Small intestine (tissue), 16 donors: ENCODE results near the gene CUL1. TPM values are rescaled to one million over a fixed set of nuclear protein-coding genes. Genes with fewer than 3 reads are reported as not detected.

Experiments
- DNase-seq, 2 donors: peaks; one replicate each; pipeline versions ENCODE4 v3.0.0 to v3.0.0-alpha.2; 2013
- FAIRE-seq: peaks from 2 replicates; lab custom pipeline; 2012; peaks lifted over from hg19 to GRCh38; lab: Jason Lieb, UNC
- H3K27ac ChIP-seq, 3 donors: one replicate each; pipeline ENCODE4 v1.5.1; 2013; ENCODE audit warnings: low read length in 2 of 3, mild to moderate bottlenecking in 2 of 3, control low read depth in 1 of 3, inconsistent platforms in 1 of 3, low read depth in 1 of 3, moderate library complexity in 1 of 3
- H3K27me3 ChIP-seq, 3 donors: one replicate each; pipeline ENCODE4 v1.6.1; 2013; ENCODE audit warnings: low read length in 3 of 3, inconsistent platforms in 1 of 3; ENCODE audit not compliant: control insufficient read depth in 3 of 3, insufficient read depth in 3 of 3
- H3K36me3 ChIP-seq, 3 donors: one replicate each; pipeline ENCODE4 v1.6.1; 2013; ENCODE audit warnings: low read length in 3 of 3, inconsistent platforms in 1 of 3, low read depth in 1 of 3, mild to moderate bottlenecking in 1 of 3, moderate library complexity in 1 of 3; ENCODE audit not compliant: control insufficient read depth in 3 of 3, insufficient read depth in 2 of 3
- H3K4me1 ChIP-seq, 3 donors: one replicate each; pipeline ENCODE4 v1.6.1; 2013; ENCODE audit warnings: low read length in 2 of 3, inconsistent platforms in 1 of 3, low read depth in 1 of 3, mild to moderate bottlenecking in 1 of 3, moderate library complexity in 1 of 3; ENCODE audit not compliant: control insufficient read depth in 3 of 3, insufficient read depth in 2 of 3
- H3K4me3 ChIP-seq, 3 donors: one replicate each; pipeline ENCODE4 v1.5.1; 2013; ENCODE audit warnings: low read length in 3 of 3, control low read depth in 1 of 3, inconsistent platforms in 1 of 3, low read depth in 1 of 3, mild to moderate bottlenecking in 1 of 3, moderate library complexity in 1 of 3
- H3K9me3 ChIP-seq, 2 donors: one replicate each; pipeline ENCODE4 v1.6.1; 2013; ENCODE audit warnings: low read depth in 1 of 2, low read length in 1 of 2; ENCODE audit not compliant: control insufficient read depth in 2 of 2, insufficient read depth in 1 of 2
- WGBS, 3 donors: extraction: QIAGEN DNeasy Blood & Tissue Kit; methylation state at CpG; one replicate each; pipeline ENCODE4 v1.1.7; 2013; 5-methylcytosine and 5-hydroxymethylcytosine counted together
- long read RNA-seq, 10 donors: transcript quantifications; one replicate each; lab custom pipeline, GENCODE V29; 2026
- polyA plus RNA-seq, 4 donors: library from polyadenylated mRNA; stranded (reverse) in 3 of 4; unstranded in 1 of 4; fragments of 200-250 nt in 3 of 4; fragments of 120-200 nt in 1 of 4; gene quantifications; one replicate each; pipeline versions ENCODE4 v1.2.1 to v1.2.3, GENCODE V29; 2013
- donor health status: healthy with polysubstance abuse.
- donor health status: control.
- donor health status: control.
- donor health status: Bipolar disorder and iron deficiency.
- donor health status: healthy.

The CUL1 gene
- polyA plus RNA-seq: 10 to 100 TPM; 24.2 to 40.5 (median 30.4) TPM
- long read RNA-seq, donor 1, transcript CUL1-201 (22 exons, 3,064 nt): major isoform, 16 of 21 reads
- long read RNA-seq, donor 1, partial matches to known transcripts: 5 of 21 reads
- long read RNA-seq, donor 1, other reads (novel, unspliced or antisense): 0 of 21 reads
- long read RNA-seq, donor 2, partial matches to known transcripts: 5 of 8 reads
- long read RNA-seq, donor 2, other reads (novel, unspliced or antisense): 0 of 8 reads
- long read RNA-seq, donor 3, partial matches to known transcripts: 13 of 13 reads
- long read RNA-seq, donor 3, other reads (novel, unspliced or antisense): 0 of 13 reads
- long read RNA-seq, donor 4: 0 reads
- long read RNA-seq, donor 5: 0 reads
- long read RNA-seq, donor 6, transcript CUL1-201 (22 exons, 3,064 nt): major isoform, 10 of 10 reads
- long read RNA-seq, donor 6, partial matches to known transcripts: 0 of 10 reads
- long read RNA-seq, donor 6, other reads (novel, unspliced or antisense): 0 of 10 reads
- long read RNA-seq, donor 7, transcript CUL1-201 (22 exons, 3,064 nt): major isoform, 12 of 17 reads
- long read RNA-seq, donor 7, partial matches to known transcripts: 5 of 17 reads
- long read RNA-seq, donor 7, other reads (novel, unspliced or antisense): 0 of 17 reads
- long read RNA-seq, donor 8: 0 reads
- long read RNA-seq, donor 9, partial matches to known transcripts: 0 of 2 reads
- long read RNA-seq, donor 9, other reads (novel, unspliced or antisense): 0 of 2 reads
- long read RNA-seq, donor 10, transcript CUL1-201 (22 exons, 3,064 nt): major isoform, 8 of 8 reads
- long read RNA-seq, donor 10, partial matches to known transcripts: 0 of 8 reads
- long read RNA-seq, donor 10, other reads (novel, unspliced or antisense): 0 of 8 reads

- FAIRE-seq (no peak), DNase-seq (peak; percentile 82 to 93)
- Histone ChIP-seq H3K4me1 (peaks cover 7 to 21% (median 14%) of the 10 kb centered on the region in 3 donors), H3K36me3 (no peaks in the 10 kb centered on the region), H3K27ac (peak within 1 kb of the TSS; percentile 90 to 96 (median 94)), H3K27me3 (no peaks in the 10 kb centered on the region), H3K4me3 (peak within 1 kb of the TSS; percentile 53 to 100 (median 96)), H3K9me3 (no peaks in the 10 kb centered on the region)
- 0% methylated on average over 20 to 84 of the region's 84 CpGs for WGBS, 3 donors
These were observed at the start of gene CUL1 for GRCh38 chr7:148698397-148699023. TSS of gene CUL1 (plus strand) at chr7:148698903. CDS start at chr7:148730123, 31,220 bp downstream.

GRCh38 chr7:148650232-148650858 lies 48.4 kb upstream of the CUL1 start:
- FAIRE-seq (no peak), DNase-seq (no peak)
- no peaks in the 10 kb centered on the region for H3K9me3 ChIP-seq
- no peak overlapping the region for H3K4me3 ChIP-seq
- H3K36me3 ChIP-seq: no peaks in the 10 kb centered on the region
- no peaks in the 10 kb centered on the region for H3K27me3 ChIP-seq
- H3K4me1 ChIP-seq: no peaks in the 10 kb centered on the region
- H3K27ac ChIP-seq: no peak overlapping the region
- WGBS, 3 donors: 75 to 81% (median 78%) methylated on average over 4 of the region's 4 CpGs

DNA sequence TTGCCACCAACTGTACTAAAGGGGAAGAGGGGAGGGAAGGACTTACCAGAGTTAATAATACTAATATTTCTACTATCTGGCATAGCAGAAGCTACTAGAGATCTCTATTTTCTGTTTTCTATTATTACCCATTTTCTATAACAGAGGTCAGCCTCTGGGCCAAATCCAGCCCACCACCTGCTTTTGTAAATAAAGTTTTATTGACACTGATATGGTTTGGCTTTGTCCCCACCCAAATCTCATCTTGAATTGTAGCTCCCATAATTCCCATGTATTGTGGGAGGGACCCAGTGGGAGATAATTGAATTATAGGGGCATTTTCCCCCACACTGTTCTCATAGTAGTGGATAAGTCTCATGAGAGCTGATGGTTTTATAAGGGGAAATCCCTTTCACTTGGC lies 45.9 kb upstream of the CUL1 start:
- H3K27me3 ChIP-seq: no peaks in the 10 kb centered on the region
- H3K27ac ChIP-seq: no peak overlapping the region
- DNase-seq: no peak
- no peaks in the 10 kb centered on the region for H3K36me3 ChIP-seq
- no peaks in the 10 kb centered on the region for H3K9me3 ChIP-seq
- H3K4me3 ChIP-seq: no peak overlapping the region
- FAIRE-seq: no peak
- H3K4me1 ChIP-seq: no peaks in the 10 kb centered on the region

GRCh38 chr7:148657929-148658328 lies 40.8 kb upstream of the CUL1 start:
- H3K36me3 ChIP-seq: no peaks in the 10 kb centered on the region
- 82 to 89% (median 85%) methylated on average over 4 of the region's 4 CpGs for WGBS, 3 donors
- FAIRE-seq: no peak

GRCh38 chr7:148661471-148661870 lies 37.2 kb upstream of the CUL1 start:
- Histone ChIP-seq H3K9me3 (no peaks in the 10 kb centered on the region), H3K27me3 (no peaks in the 10 kb centered on the region), H3K36me3 (no peaks in the 10 kb centered on the region), H3K4me1 (no peaks in the 10 kb centered on the region), H3K4me3 (no peak overlapping the region), H3K27ac (no peak overlapping the region)
- FAIRE-seq: no peak
- DNase-seq: no peak
- 83 to 87% (median 87%) methylated on average over 2 of the region's 2 CpGs for WGBS, 3 donors

More at GRCh38 chr7:148657929-148658328, 40.8 kb upstream of the CUL1 start:
- H3K4me1 ChIP-seq: no peaks in the 10 kb centered on the region
- H3K9me3 ChIP-seq: no peaks in the 10 kb centered on the region
- no peak for DNase-seq
- H3K27me3 ChIP-seq: no peaks in the 10 kb centered on the region
- no peak overlapping the region for H3K4me3 ChIP-seq
- H3K27ac ChIP-seq: no peak overlapping the region

GRCh38 chr7:148662646-148663045 lies 36.1 kb upstream of the CUL1 start:
- Histone ChIP-seq H3K36me3 (no peaks in the 10 kb centered on the region), H3K4me3 (no peak overlapping the region), H3K27ac (no peak overlapping the region), H3K27me3 (no peaks in the 10 kb centered on the region), H3K9me3 (no peaks in the 10 kb centered on the region), H3K4me1 (no peaks in the 10 kb centered on the region)
- DNase-seq (no peak), FAIRE-seq (no peak)
- 63 to 75% (median 63%) methylated on average over 3 of the region's 3 CpGs for WGBS, 3 donors

- Histone ChIP-seq H3K4me3 (no peak overlapping the region), H3K27me3 (no peaks in the 10 kb centered on the region), H3K4me1 (no peaks in the 10 kb centered on the region), H3K27ac (no peak overlapping the region), H3K36me3 (no peaks in the 10 kb centered on the region), H3K9me3 (no peaks in the 10 kb centered on the region)
- DNase-seq: no peak
- FAIRE-seq: no peak
- 46 to 57% (median 48%) methylated on average over 6 of the region's 6 CpGs for WGBS, 3 donors
These were observed 34.4 kb upstream of the CUL1 start for GRCh38 chr7:148664324-148664723.

DNA sequence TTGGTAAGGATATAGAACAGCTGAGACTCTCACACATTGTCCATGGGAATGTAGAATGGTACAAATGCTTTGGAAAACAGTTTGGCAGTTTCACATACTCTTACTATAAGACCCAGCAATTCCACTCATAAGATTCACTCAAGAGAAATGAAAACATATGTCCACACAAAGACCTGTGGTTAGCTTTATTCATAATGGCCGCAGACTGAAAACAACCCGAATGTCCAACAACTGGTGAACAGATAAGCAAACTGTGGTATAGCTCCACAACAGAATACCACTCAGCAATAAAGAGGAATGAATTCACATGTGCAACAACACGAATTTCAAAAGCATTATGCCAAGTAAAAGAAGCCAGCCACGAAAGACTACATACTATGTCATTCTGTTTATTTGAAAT lies 33.5 kb upstream of the CUL1 start:
- Histone ChIP-seq H3K9me3 (no peaks in the 10 kb centered on the region), H3K4me1 (no peaks in the 10 kb centered on the region), H3K27me3 (no peaks in the 10 kb centered on the region), H3K27ac (no peak overlapping the region), H3K36me3 (no peaks in the 10 kb centered on the region), H3K4me3 (no peak overlapping the region)
- 79 to 84% (median 80%) methylated on average over 4 of the region's 4 CpGs for WGBS, 3 donors
- FAIRE-seq: no peak
- DNase-seq: no peak
